ENCODE results near the gene GRB7.

The GRB7 gene

GRCh38 chr17:39787743-39788484 lies 50.2 kb downstream of the GRB7 start:
- no peak for TF ChIP-seq CTCF (IDR thresholded peaks at IDR 0.05; ENCODE audit: low read depth, low read length, missing control alignments)
- no peak for DNase-seq (ENCODE audit: low read depth)
- no peak overlapping the region for H3K4me3 ChIP-seq (ENCODE audit: low read depth, low read length)
- in situ Hi-C loops (cut with HindIII; ENCODE audit: low sequenced_read_pairs): loop anchor here (10.0 kb wide), 1 partner anchor 213 kb away; no protein-coding TSS in a partner anchor

GRCh38 chr17:39791111-39791992 lies 53.6 kb downstream of the GRB7 start:
- no peak for DNase-seq (ENCODE audit: low read depth)
- no peak overlapping the region for H3K4me3 ChIP-seq (ENCODE audit: low read depth, low read length)
- in situ Hi-C loops (cut with HindIII; ENCODE audit: low sequenced_read_pairs): no loop called here
- no peak for TF ChIP-seq CTCF (IDR thresholded peaks at IDR 0.05; ENCODE audit: low read depth, low read length, missing control alignments)

GRCh38 chr17:39792526-39793221 lies 54.9 kb downstream of the GRB7 start:
- no peak overlapping the region for H3K4me3 ChIP-seq (ENCODE audit: low read depth, low read length)
- TF ChIP-seq CTCF (IDR thresholded peaks at IDR 0.05; ENCODE audit: low read depth, low read length, missing control alignments): no peak
- no peak for DNase-seq (ENCODE audit: low read depth)
- in situ Hi-C loops (cut with HindIII; ENCODE audit: low sequenced_read_pairs): no loop called here

GRCh38 chr17:39793301-39793872 lies 55.6 kb downstream of the GRB7 start:
- H3K4me3 ChIP-seq (ENCODE audit: low read depth, low read length): no peak overlapping the region
- no peak for TF ChIP-seq CTCF (IDR thresholded peaks at IDR 0.05; ENCODE audit: low read depth, low read length, missing control alignments)
- in situ Hi-C loops (cut with HindIII; ENCODE audit: low sequenced_read_pairs): no loop called here
- no peak for DNase-seq (ENCODE audit: low read depth)

GRCh38 chr17:39794249-39794970 lies 56.7 kb downstream of the GRB7 start:
- no peak overlapping the region for H3K4me3 ChIP-seq (ENCODE audit: low read depth, low read length)
- in situ Hi-C loops (cut with HindIII; ENCODE audit: low sequenced_read_pairs): no loop called here
- TF ChIP-seq CTCF (IDR thresholded peaks at IDR 0.05; ENCODE audit: low read depth, low read length, missing control alignments): no peak
- DNase-seq (ENCODE audit: low read depth): no peak

All from astrocyte of the cerebellum (primary cell).